ENCODE data around the gene NDST1.

DNA sequence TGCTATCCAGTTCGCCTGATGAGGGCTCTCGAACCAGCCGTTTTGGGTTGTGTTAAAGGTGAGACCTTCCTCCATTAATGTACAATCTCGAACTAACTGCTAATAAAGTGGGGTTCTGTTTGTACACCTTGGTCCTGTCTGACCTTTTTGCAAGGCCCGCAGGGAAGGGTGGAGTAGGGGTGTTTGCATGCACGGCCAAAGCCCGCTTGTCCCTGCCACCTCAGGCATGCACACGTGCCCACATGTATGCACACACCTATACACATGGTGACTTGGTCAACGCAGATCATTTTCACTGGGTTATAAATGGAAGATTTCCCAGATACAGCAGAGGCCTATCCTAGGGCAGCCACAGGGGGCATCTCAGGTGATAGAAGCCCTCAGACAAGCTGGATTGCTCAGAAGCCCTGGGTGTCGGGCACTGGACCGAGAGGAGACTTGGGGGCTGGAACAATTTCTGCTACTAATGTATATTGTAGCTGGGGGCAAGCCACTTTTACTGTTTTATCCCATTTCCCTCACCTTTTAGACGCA, 50.2 kb downstream of the NDST1 start:
- TF ChIP-seq EP300 (IDR thresholded peaks at IDR 0.05) (no peak), CHD2 (IDR thresholded peaks at IDR 0.05; ENCODE audit: low read length, partially characterized antibody) (no peak), SMC3 (IDR thresholded peaks at IDR 0.05) (no peak), RNF2 (IDR thresholded peaks at IDR 0.05; ENCODE audit: borderline replicate concordance, low read depth) (no peak)
- TF ChIP-seq, protein P1, sequence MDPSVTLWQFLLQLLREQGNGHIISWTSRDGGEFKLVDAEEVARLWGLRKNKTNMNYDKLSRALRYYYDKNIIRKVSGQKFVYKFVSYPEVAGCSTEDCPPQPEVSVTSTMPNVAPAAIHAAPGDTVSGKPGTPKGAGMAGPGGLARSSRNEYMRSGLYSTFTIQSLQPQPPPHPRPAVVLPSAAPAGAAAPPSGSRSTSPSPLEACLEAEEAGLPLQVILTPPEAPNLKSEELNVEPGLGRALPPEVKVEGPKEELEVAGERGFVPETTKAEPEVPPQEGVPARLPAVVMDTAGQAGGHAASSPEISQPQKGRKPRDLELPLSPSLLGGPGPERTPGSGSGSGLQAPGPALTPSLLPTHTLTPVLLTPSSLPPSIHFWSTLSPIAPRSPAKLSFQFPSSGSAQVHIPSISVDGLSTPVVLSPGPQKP (IDR thresholded peaks at IDR 0.05; ENCODE audit: low read depth, low read length): no peak
- TF ChIP-seq, protein P2, sequence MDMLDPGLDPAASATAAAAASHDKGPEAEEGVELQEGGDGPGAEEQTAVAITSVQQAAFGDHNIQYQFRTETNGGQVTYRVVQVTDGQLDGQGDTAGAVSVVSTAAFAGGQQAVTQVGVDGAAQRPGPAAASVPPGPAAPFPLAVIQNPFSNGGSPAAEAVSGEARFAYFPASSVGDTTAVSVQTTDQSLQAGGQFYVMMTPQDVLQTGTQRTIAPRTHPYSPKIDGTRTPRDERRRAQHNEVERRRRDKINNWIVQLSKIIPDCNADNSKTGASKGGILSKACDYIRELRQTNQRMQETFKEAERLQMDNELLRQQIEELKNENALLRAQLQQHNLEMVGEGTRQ (IDR thresholded peaks at IDR 0.05): no peak
- TF ChIP-seq, protein P3, sequence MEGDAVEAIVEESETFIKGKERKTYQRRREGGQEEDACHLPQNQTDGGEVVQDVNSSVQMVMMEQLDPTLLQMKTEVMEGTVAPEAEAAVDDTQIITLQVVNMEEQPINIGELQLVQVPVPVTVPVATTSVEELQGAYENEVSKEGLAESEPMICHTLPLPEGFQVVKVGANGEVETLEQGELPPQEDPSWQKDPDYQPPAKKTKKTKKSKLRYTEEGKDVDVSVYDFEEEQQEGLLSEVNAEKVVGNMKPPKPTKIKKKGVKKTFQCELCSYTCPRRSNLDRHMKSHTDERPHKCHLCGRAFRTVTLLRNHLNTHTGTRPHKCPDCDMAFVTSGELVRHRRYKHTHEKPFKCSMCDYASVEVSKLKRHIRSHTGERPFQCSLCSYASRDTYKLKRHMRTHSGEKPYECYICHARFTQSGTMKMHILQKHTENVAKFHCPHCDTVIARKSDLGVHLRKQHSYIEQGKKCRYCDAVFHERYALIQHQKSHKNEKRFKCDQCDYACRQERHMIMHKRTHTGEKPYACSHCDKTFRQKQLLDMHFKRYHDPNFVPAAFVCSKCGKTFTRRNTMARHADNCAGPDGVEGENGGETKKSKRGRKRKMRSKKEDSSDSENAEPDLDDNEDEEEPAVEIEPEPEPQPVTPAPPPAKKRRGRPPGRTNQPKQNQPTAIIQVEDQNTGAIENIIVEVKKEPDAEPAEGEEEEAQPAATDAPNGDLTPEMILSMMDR (IDR thresholded peaks at IDR 0.05): no peak
